Type B pancreatic cell (in vitro differentiated cells): Measurements from ENCODE around the gene ITGA3. TPM values are rescaled to one million over a fixed set of nuclear protein-coding genes. Genes with fewer than 3 reads are reported as not detected.

Source experiments
- DNase-seq: peaks from one replicate; pipeline ENCODE4 v3.0.0; 2021; ENCODE audit warnings: mixed read lengths; ENCODE audit not compliant: unreplicated experiment; ENCODE audit errors: extremely low spot score
- H3K27ac Mint-ChIP-seq: 2 replicates; pipeline ENCODE4 v1.8.0; 2021; ENCODE audit warnings: mild to moderate bottlenecking, mixed read lengths
- H3K27me3 Mint-ChIP-seq: 2 replicates; pipeline ENCODE4 v1.8.0; 2021; ENCODE audit warnings: mixed read lengths
- H3K36me3 Mint-ChIP-seq: 2 replicates; pipeline ENCODE4 v1.8.0; 2021; ENCODE audit warnings: mixed read lengths
- H3K4me1 Mint-ChIP-seq: one replicate; pipeline ENCODE4 v1.8.0; 2021; ENCODE audit warnings: mixed read lengths; ENCODE audit not compliant: unreplicated experiment
- H3K4me3 Mint-ChIP-seq: 2 replicates; pipeline ENCODE4 v1.8.0; 2021; ENCODE audit warnings: mild to moderate bottlenecking, mixed read lengths
- H3K9me3 Mint-ChIP-seq: 2 replicates; pipeline ENCODE4 v1.8.0; 2021; ENCODE audit warnings: mixed read lengths
- CTCF ChIP-seq: fragments of 200-600 bp; sonication (generic); conservative IDR thresholded peaks from 2 replicates; pipeline ENCODE4 v1.5.0; 2021; ENCODE audit warnings: antibody characterized with exemption, mild to moderate bottlenecking
- total RNA-seq: library from RNA; stranded (reverse); gene quantifications from 2 replicates; pipeline ENCODE4 v1.2.1, GENCODE V29; 2021; ENCODE audit warnings: low replicate concordance

ITGA3 gene
- total RNA-seq, 1 donor from 2014 or later: 20.3 TPM

DNA sequence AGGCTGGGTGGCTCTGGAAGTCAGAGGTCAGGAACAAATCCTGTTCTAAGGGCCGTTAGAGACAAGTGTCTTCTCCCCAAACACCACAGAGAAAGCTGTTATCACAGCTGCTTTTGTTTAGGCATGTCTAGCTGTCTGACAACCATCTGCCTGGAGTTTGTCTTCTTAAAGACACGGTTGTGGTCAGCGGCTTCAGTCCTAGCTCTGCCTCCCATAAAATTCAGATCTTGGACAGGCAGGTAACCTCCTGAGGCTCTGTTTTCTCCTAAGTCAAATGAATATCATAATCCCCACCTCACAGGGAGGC lies 2.3 kb upstream of the ITGA3 start:
- DNase-seq: no peak
- TF ChIP-seq CTCF: no peak
- no peaks in the 10 kb centered on the region for H3K9me3 Mint-ChIP-seq

GRCh38 chr17:50055055-50055425 lies 870 bp upstream of the ITGA3 start:
- Mint-ChIP-seq H3K4me1 (peaks cover 41% of the 10 kb centered on the region), H3K4me3 (peak overlapping the region; percentile 93), H3K9me3 (no peaks in the 10 kb centered on the region), H3K27me3 (peaks cover 33% of the 10 kb centered on the region), H3K36me3 (no peaks in the 10 kb centered on the region), H3K27ac (peak overlapping the region; percentile 98)
- TF ChIP-seq CTCF: no peak
- DNase-seq: no peak

More for the DNA sequence above, 2.3 kb upstream of the ITGA3 start:
- peak overlapping the region; percentile 53 for H3K4me3 Mint-ChIP-seq
- peak overlapping the region; percentile 61 for H3K27ac Mint-ChIP-seq
- H3K27me3 Mint-ChIP-seq: peaks cover 29% of the 10 kb centered on the region
- H3K36me3 Mint-ChIP-seq: no peaks in the 10 kb centered on the region
- peaks cover 35% of the 10 kb centered on the region for H3K4me1 Mint-ChIP-seq

DNA sequence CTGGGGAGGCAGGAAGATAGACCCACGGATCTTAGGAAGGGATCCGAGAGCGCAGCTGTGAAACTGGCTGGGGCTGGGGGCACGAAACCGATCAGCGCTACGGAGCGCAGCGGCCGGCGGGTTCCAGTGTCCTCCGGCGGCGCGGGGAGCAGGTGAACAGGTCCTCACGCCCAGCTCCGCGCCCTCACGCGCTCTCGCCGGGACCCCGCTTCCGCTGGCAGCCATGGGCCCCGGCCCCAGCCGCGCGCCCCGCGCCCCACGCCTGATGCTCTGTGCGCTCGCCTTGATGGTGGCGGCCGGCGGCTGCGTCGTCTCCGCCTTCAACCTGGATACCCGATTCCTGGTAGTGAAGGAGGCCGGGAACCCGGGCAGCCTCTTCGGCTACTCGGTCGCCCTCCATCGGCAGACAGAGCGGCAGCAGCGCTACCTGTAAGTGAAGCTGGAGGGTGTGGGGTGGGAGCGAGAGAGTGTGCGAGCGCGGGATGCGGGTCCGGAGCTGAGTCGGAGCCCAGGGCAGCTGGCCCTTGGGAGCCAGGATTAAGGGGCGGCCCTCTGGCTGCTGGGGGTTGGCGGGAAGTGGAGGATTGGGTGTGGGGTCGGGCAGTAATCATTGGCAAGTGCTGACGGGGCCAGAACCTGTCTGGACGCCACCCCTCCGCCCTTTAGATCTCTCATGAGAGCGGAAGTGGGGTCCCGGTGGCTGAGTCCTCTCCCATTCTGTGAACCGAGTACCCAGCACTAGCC lies 479 bp downstream of the ITGA3 start:
- Mint-ChIP-seq H3K27ac (peak overlapping the region; percentile 46), H3K27me3 (peaks cover 33% of the 10 kb centered on the region), H3K36me3 (no peaks in the 10 kb centered on the region), H3K4me1 (peaks cover 41% of the 10 kb centered on the region), H3K4me3 (peak overlapping the region; percentile 93), H3K9me3 (no peaks in the 10 kb centered on the region)
- peak; percentile 52 for TF ChIP-seq CTCF
- DNase-seq: peak; percentile 85

DNA sequence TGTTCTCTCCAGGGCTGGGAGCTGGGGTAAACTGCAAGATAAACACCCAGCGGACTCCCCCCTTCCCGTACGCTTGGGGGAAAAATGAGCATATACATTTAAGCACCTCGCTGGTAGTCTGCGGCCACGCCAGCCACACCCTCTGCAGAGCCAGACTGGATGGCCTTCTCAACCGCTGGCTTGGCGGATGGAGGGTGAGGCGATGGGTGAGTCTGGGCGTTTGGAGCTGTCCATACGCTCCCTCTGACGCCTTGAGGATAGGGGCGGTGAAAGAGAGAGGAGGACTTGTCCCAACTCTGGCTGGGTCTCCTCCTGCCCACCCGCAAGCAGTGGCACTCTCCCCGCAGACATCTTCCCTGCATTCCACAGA lies 1.0 kb downstream of the ITGA3 start:
- Mint-ChIP-seq H3K4me3 (peak overlapping the region; percentile 92), H3K27ac (peak overlapping the region; percentile 46), H3K9me3 (no peaks in the 10 kb centered on the region), H3K36me3 (no peaks in the 10 kb centered on the region), H3K27me3 (peaks cover 33% of the 10 kb centered on the region), H3K4me1 (peaks cover 39% of the 10 kb centered on the region)
- TF ChIP-seq CTCF: no peak
- no peak for DNase-seq

- peak overlapping the region; percentile 92 for H3K4me3 Mint-ChIP-seq
- H3K4me1 Mint-ChIP-seq: peaks cover 33% of the 10 kb centered on the region
- no peaks in the 10 kb centered on the region for H3K36me3 Mint-ChIP-seq
- H3K9me3 Mint-ChIP-seq: no peaks in the 10 kb centered on the region
- TF ChIP-seq CTCF: no peak
- no peak overlapping the region for H3K27ac Mint-ChIP-seq
- DNase-seq: no peak
- H3K27me3 Mint-ChIP-seq: peaks cover 33% of the 10 kb centered on the region
Measured at GRCh38 chr17:50057521-50057991, 1.6 kb downstream of the ITGA3 start.
